ENCODE results near the gene INTS7. TPM values are rescaled to one million over a fixed set of nuclear protein-coding genes. Genes with fewer than 3 reads are reported as not detected.

Gene INTS7
- total RNA-seq, 1 donor from 2014 or later: 19.1 TPM

DNA sequence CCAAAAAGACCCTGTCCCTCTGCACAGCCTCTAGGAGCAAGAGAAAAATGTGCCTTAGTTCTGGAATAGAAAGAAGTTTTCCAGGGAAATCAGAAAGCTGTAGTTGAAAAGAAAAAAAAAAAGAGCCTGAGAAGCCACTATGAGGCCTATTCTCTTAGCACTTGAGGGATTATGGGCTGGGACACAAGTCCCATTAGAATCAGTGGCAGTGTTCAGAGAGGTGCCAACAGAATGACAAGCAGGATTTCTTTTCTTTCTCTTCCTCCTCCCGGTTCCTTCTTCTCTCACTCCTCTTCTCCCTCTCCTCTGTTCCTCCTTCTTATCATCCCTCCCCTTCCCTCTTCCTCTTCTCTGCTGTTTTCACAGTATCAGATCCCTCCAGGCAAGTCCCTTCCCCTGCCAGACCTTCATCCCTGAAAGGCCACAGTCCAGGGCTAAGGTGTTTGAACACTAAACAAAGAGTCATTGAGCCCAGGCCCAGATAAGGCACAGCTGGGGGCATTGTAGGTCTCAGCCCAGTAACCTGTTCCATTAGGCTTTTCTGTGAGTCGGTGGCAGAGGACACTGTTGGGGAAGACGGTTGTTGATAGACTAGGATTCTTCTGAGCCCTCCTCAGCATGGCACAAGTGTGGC is 140.1 kb downstream of the INTS7 start:
- H3K9me3 Mint-ChIP-seq: no peaks in the 10 kb centered on the region
- H3K27ac Mint-ChIP-seq: no peak overlapping the region
- intact Hi-C loops (cut with micrococcal nuclease): no loop called here
- ATAC-seq (ENCODE audit: low read depth) (no peak), DNase-seq (no peak)
- H3K27me3 Mint-ChIP-seq: no peaks in the 10 kb centered on the region
- H3K4me1 Mint-ChIP-seq: no peaks in the 10 kb centered on the region
- no peak overlapping the region for H3K4me3 Mint-ChIP-seq
- POLR2A ChIA-PET: no interaction called here
- TF ChIP-seq, protein P1, sequence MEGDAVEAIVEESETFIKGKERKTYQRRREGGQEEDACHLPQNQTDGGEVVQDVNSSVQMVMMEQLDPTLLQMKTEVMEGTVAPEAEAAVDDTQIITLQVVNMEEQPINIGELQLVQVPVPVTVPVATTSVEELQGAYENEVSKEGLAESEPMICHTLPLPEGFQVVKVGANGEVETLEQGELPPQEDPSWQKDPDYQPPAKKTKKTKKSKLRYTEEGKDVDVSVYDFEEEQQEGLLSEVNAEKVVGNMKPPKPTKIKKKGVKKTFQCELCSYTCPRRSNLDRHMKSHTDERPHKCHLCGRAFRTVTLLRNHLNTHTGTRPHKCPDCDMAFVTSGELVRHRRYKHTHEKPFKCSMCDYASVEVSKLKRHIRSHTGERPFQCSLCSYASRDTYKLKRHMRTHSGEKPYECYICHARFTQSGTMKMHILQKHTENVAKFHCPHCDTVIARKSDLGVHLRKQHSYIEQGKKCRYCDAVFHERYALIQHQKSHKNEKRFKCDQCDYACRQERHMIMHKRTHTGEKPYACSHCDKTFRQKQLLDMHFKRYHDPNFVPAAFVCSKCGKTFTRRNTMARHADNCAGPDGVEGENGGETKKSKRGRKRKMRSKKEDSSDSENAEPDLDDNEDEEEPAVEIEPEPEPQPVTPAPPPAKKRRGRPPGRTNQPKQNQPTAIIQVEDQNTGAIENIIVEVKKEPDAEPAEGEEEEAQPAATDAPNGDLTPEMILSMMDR (IDR thresholded peaks at IDR 0.05): no peak
- H3K36me3 Mint-ChIP-seq (ENCODE audit: low read depth): no peaks in the 10 kb centered on the region
- CTCF ChIA-PET: no interaction called here

DNA sequence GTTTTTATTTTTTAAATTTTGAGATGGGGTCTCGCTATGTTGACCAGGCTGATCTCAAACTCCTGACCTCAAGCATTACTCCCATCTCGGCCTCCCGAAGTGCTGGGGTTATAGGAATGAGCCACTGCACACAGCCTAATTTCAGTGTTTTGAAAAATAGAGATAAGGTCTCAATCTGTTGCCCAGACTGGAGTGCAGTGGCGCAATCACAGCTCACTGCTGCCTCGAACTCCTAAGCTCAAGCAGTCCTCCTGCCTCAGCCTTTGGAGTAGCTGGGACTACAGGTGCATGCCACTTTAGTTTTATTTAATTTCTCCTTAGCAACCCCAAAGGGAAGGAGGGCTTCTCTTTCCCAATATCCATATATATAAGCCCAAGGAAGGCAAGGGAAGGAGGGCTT is 141.0 kb downstream of the INTS7 start:
- intact Hi-C loops (cut with micrococcal nuclease): no loop called here
- no peak overlapping the region for H3K27ac Mint-ChIP-seq

DNA sequence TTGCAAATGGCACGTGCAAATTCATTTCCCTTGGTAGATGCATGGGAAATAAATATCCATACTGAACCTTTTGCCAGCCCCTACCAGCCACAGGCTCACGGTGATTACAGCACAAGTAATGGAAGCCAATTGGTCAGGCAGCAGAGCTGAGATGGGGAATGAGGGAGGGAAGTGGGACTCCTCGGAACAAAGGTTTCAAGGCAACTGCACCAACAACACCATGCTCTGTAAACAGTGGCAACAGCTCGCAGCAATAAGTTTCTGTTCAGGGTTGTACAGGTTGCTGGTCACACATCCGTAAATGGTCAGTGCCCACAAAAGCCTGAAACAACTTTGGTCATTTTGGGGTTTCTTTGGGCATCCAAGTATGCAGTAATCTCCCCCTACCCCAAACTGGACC is 142.1 kb downstream of the INTS7 start:
- no peaks in the 10 kb centered on the region for H3K9me3 Mint-ChIP-seq
- no peak for DNase-seq
- no peak overlapping the region for H3K27ac Mint-ChIP-seq
- no peaks in the 10 kb centered on the region for H3K27me3 Mint-ChIP-seq
- CTCF ChIA-PET: no interaction called here
- POLR2A ChIA-PET: no interaction called here
- ATAC-seq (ENCODE audit: low read depth): no peak
- H3K4me1 Mint-ChIP-seq: no peaks in the 10 kb centered on the region
- intact Hi-C loops (cut with micrococcal nuclease): no loop called here
- H3K36me3 Mint-ChIP-seq (ENCODE audit: low read depth): no peaks in the 10 kb centered on the region
- no peak overlapping the region for H3K4me3 Mint-ChIP-seq
- TF ChIP-seq, protein P1 (IDR thresholded peaks at IDR 0.05): no peak

More for the DNA sequence above, 141.0 kb downstream of the INTS7 start:
- Mint-ChIP-seq H3K36me3 (ENCODE audit: low read depth) (no peaks in the 10 kb centered on the region), H3K9me3 (no peaks in the 10 kb centered on the region), H3K4me3 (no peak overlapping the region), H3K27me3 (no peaks in the 10 kb centered on the region), H3K4me1 (no peaks in the 10 kb centered on the region)
- DNase-seq (no peak), ATAC-seq (ENCODE audit: low read depth) (no peak)
- ChIA-PET CTCF (no interaction called here), POLR2A (no interaction called here)
- TF ChIP-seq, protein P1 (IDR thresholded peaks at IDR 0.05): no peak

DNA sequence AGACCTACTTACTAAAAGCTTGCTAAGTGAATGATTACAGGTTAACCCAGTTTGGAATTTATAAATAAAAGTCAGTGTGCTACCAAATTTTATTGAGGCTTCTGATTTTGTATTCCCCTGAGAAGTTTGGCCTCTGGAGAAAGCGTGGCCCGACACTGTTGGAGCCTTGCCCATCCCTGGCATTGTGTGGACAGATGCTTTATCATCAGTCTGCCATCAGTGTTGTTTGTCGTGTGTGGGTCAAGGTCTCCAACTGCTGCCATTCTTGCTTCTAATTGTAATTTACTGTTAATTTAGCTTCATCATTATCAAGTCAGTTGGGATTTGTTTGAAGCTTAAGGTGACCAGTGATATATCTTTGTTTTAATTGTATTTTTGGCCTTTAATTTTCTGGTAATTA is 142.8 kb downstream of the INTS7 start:
- Mint-ChIP-seq H3K4me3 (no peak overlapping the region), H3K36me3 (ENCODE audit: low read depth) (no peaks in the 10 kb centered on the region), H3K9me3 (no peaks in the 10 kb centered on the region), H3K27me3 (peaks cover 2% of the 10 kb centered on the region), H3K27ac (no peak overlapping the region), H3K4me1 (no peaks in the 10 kb centered on the region)
- ATAC-seq (ENCODE audit: low read depth) (no peak), DNase-seq (no peak)
- ChIA-PET POLR2A (no interaction called here), CTCF (no interaction called here)
- intact Hi-C loops (cut with micrococcal nuclease): no loop called here
- TF ChIP-seq, protein P1 (IDR thresholded peaks at IDR 0.05): no peak

DNA sequence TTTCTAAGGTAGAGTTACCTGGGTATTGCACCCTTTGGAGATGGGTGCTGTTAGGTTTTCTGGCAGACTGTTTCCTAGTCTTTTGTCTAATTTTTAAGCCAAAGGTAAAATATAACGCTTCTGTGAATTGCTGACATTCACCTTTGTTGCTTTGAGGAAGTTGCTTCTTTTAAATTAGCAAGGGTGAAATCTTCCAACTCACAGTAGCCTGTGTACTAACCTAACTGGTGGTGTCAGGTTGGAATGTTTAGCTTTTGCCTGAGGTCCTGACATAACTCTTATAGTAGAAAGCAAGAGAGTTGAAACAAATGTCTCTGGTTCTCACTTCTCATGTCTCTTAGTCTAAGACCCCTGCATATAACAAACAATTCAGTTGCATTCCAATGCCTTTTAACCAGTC is 143.6 kb downstream of the INTS7 start:
- H3K9me3 Mint-ChIP-seq: no peaks in the 10 kb centered on the region
- intact Hi-C loops (cut with micrococcal nuclease): no loop called here

More for the DNA sequence above, 143.6 kb downstream of the INTS7 start:
- ChIA-PET CTCF (no interaction called here), POLR2A (no interaction called here)
- Mint-ChIP-seq H3K36me3 (ENCODE audit: low read depth) (no peaks in the 10 kb centered on the region), H3K27ac (no peak overlapping the region), H3K4me1 (no peaks in the 10 kb centered on the region), H3K27me3 (peaks cover 5% of the 10 kb centered on the region), H3K4me3 (no peak overlapping the region)
- DNase-seq (no peak), ATAC-seq (ENCODE audit: low read depth) (no peak)
- TF ChIP-seq, protein P1 (IDR thresholded peaks at IDR 0.05): no peak

Other genes with a start within 250 kb of the INTS7 start
- 39.2 and 43.6 TPM in 2 replicates for gene LPGAT1, start 204.8 kb downstream of the INTS7 start, total RNA-seq
- gene DTL, start 191 bp upstream of the INTS7 start, total RNA-seq: 4.2 and 5.0 TPM in 2 replicates
- gene PPP2R5A, start 249.9 kb upstream of the INTS7 start, total RNA-seq: 27.9 and 31.6 TPM in 2 replicates

Measured in activated B cell treated with CpG ODN at 0.5 μM for 24 hours (primary cell).